ENCODE measurements around the gene WNT1.

DNA sequence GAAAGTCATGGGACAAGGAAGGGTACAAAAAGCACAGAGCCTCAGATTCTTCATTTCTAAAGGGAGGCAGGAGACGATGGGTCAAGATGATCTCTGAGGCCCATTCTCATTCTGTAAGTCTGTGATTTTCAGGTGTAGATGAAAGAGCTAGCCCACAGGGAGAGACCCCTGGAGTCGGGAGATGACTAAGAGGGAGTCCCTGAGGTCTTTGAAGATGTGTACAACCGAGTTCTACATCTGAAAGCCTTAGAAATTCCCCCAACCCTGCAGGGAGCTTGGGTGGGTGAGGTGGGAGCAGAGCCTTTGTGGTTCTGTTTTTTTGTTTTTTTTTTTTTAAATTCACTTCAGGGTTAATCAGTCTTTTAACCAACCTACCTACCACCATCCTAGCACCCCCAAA is 9.7 kb upstream of the WNT1 start:
- TF ChIP-seq, protein P1, sequence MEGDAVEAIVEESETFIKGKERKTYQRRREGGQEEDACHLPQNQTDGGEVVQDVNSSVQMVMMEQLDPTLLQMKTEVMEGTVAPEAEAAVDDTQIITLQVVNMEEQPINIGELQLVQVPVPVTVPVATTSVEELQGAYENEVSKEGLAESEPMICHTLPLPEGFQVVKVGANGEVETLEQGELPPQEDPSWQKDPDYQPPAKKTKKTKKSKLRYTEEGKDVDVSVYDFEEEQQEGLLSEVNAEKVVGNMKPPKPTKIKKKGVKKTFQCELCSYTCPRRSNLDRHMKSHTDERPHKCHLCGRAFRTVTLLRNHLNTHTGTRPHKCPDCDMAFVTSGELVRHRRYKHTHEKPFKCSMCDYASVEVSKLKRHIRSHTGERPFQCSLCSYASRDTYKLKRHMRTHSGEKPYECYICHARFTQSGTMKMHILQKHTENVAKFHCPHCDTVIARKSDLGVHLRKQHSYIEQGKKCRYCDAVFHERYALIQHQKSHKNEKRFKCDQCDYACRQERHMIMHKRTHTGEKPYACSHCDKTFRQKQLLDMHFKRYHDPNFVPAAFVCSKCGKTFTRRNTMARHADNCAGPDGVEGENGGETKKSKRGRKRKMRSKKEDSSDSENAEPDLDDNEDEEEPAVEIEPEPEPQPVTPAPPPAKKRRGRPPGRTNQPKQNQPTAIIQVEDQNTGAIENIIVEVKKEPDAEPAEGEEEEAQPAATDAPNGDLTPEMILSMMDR (IDR thresholded peaks at IDR 0.05), result no peak
- TF ChIP-seq POLR2A (IDR thresholded peaks at IDR 0.05), result no peak
